ENCODE results near the gene UNK.

DNA sequence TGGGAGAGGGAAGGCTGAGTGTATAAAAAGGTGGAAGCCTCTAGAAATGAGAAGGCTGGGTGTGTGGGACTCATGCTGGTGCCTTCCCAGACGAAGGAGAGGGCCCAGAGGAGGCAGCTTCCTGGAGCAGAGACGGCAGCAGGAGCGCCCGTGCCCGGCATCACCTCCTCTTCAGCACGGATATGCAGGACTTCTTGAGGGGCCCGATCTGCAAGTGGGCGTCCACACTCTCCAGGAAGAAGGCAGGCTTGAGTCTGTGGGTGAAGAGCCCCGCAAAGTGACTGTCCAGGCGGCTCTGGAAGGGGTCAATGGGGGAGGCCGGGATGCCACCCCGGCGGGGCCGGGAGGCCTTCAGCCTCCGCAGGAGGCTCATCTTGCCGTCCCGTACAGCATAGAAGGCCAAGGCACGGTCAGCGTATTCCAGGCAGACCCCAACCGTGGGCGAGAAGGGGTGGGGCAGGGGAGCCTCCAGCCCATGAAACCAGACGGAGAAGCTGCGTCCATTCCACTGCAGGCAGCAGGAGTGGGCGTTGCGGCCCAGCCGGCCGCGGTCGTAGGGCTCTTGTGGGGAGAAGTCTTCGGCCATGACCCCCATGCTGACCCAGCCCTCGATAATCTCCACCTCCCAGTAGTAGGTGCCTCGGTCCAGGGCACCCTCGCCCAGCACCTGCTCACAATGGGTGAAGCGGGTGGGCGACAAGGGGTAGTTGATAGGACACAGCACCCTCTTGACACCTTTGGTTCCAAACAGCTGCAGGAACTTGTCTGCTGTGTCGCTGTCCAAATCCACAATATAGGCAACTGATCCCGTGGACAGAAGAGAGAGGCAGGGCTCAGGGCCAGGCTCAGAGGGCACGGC lies 89.9 kb downstream of the UNK start:
- TF ChIP-seq POLR2A (IDR thresholded peaks at IDR 0.05) (no peak), EP300 (IDR thresholded peaks at IDR 0.05) (no peak), CTCF (IDR thresholded peaks at IDR 0.05) (no peak), POLR2AphosphoS5 (IDR thresholded peaks at IDR 0.05) (no peak)

All from suprapubic skin (tissue), 4 donors.